ENCODE measurements around the gene MZF1.
"Not testable (repeated sequence)": the region's sequence is repeated elsewhere in the genome, so short reads cannot be mapped to it uniquely, and the experiment has no call there.

MZF1 gene

DNA sequence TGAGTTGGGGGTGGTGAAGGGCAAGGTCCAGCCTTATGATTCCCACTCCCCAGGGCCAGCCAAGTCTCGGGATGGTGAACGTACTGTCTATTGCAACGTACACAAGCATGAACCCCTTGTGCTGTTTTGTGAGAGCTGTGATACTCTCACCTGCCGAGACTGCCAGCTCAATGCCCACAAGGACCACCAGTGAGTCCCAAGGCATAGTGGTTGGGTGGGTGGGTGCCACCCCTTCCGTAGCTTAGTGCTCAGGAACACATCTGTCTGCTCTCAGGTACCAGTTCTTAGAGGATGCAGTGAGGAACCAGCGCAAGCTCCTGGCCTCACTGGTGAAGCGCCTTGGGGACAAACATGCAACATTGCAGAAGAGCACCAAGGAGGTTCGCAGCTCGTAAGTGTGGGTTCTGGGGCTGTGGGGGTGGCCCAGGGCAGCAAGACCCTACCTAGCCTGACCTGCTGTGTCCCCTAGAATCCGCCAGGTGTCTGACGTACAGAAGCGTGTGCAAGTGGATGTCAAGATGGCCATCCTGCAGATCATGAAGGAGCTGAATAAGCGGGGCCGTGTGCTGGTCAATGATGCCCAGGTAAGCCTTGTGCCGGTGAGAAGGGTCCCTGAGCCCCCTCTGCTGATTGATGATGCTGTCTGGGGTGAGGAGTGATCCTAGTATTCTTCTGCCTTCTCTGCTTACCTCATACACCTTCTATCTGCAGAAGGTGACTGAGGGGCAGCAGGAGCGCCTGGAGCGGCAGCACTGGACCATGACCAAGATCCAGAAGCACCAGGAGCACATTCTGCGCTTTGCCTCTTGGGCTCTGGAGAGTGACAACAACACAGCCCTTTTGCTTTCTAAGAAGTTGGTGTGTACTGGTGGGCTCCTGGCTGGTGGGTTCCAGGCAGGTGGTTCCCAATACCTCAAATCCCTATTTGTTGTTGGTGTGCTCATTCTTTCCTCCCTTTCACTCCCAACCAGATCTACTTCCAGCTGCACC is 25.5 kb downstream of the MZF1 start:
- Mint-ChIP-seq H3K36me3 (ENCODE audit: insufficient read depth) (peaks cover 60% of the 10 kb centered on the region), H3K9me3 (no peaks in the 10 kb centered on the region), H3K4me1 (peaks cover 35% of the 10 kb centered on the region), H3K4me3 (no peak overlapping the region), H3K27ac (ENCODE audit: low read depth) (peak overlapping the region; percentile 44), H3K27me3 (peaks cover 6% of the 10 kb centered on the region)
- ATAC-seq (replicated peaks; ENCODE audit: extremely low read depth, poor library complexity, severe bottlenecking) (no peak), DNase-seq (ENCODE audit: low spot score in 2 of 2) (no peak)

DNA sequence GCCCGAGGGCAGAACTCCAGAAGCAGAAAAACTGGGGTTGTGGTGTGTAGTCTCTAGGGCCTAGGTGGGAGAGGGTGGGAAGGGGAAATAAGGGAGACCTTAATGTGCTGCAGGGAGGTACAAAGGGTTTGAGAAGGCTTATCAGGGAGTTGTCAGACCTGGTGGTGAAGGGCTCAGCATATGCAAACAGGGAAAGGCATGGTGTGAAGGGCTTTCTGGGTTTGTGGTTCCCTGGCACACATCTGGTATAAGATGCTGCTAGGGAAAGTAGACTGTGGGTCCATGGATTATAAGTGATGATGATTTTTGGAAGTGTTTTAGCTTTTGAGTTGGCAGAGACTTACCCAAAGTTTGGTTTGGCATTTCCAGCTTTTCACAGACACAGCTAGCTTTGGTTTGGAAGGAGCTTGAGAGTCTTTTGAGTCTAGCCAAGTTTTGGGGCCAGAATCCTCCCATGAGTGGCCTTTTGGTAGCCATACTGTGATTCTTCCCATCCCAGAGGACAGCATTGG is 27.1 kb downstream of the MZF1 start:
- H3K36me3 Mint-ChIP-seq (ENCODE audit: insufficient read depth): peaks cover 50% of the 10 kb centered on the region
- DNase-seq (ENCODE audit: low spot score in 2 of 2) (no peak), ATAC-seq (replicated peaks; ENCODE audit: extremely low read depth, poor library complexity, severe bottlenecking) (no peak)
- peak overlapping the region; percentile 88 for H3K4me3 Mint-ChIP-seq
- peak overlapping the region; percentile 81 for H3K27ac Mint-ChIP-seq (ENCODE audit: low read depth)
- peaks cover 10% of the 10 kb centered on the region for H3K27me3 Mint-ChIP-seq
- H3K4me1 Mint-ChIP-seq: peaks cover 32% of the 10 kb centered on the region
- no peaks in the 10 kb centered on the region for H3K9me3 Mint-ChIP-seq

DNA sequence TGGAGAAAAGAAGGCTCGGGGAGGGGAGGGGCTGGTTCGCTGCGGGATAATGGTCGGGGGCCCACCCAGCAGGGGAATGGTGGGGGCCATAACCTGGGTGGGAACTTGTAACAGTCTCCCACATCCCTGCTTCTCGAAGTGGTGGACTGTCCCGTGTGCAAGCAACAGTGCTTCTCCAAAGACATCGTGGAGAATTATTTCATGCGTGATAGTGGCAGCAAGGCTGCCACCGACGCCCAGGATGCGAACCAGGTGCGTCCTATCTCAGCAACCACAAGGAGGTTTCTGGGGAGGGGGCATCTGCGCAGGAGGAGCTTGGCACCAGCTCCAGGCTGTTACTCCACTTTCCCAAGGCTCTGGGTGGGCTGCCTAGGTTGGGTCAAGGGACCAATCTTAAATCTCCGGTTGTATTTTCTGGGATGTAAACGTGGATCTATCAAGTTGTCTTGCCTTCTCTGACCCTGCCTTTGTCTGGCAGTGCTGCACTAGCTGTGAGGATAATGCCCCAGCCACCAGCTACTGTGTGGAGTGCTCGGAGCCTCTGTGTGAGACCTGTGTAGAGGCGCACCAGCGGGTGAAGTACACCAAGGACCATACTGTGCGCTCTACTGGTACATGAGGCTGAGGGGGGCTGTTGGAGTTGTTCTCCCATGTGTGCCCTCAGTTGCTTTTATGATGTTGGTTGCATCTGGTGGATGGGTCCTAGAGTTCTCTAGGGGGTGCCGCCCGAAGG is 27.7 kb downstream of the MZF1 start:
- H3K9me3 Mint-ChIP-seq: no peaks in the 10 kb centered on the region
- ATAC-seq (replicated peaks; ENCODE audit: extremely low read depth, poor library complexity, severe bottlenecking): no peak
- peaks cover 32% of the 10 kb centered on the region for H3K4me1 Mint-ChIP-seq
- H3K36me3 Mint-ChIP-seq (ENCODE audit: insufficient read depth): peaks cover 47% of the 10 kb centered on the region
- no peak for DNase-seq (ENCODE audit: low spot score in 2 of 2)
- H3K27ac Mint-ChIP-seq (ENCODE audit: low read depth): peak overlapping the region; percentile 81
- peak overlapping the region; percentile 88 for H3K4me3 Mint-ChIP-seq
- H3K27me3 Mint-ChIP-seq: peaks cover 10% of the 10 kb centered on the region

DNA sequence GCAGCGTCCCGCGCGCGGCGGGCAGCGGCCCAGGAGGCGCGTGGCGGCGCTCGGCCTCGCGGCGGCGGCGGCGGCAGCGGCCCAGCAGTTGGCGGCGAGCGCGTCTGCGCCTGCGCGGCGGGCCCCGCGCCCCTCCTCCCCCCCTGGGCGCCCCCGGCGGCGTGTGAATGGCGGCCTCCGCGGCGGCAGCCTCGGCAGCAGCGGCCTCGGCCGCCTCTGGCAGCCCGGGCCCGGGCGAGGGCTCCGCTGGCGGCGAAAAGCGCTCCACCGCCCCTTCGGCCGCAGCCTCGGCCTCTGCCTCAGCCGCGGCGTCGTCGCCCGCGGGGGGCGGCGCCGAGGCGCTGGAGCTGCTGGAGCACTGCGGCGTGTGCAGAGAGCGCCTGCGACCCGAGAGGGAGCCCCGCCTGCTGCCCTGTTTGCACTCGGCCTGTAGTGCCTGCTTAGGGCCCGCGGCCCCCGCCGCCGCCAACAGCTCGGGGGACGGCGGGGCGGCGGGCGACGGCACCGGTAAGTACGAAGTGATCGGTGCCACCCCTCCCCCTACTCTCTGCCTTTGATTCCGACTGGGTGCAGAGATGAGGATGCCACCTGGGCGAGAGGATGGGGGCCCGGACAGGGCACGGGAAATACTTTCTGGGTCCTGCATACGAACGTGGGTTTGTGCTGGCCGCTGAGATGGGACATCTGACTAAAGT is 28.4 kb downstream of the MZF1 start:
- ATAC-seq (replicated peaks; ENCODE audit: extremely low read depth, poor library complexity, severe bottlenecking): peak; percentile 38
- Mint-ChIP-seq H3K4me3 (peak overlapping the region; percentile 88), H3K36me3 (ENCODE audit: insufficient read depth) (peaks cover 41% of the 10 kb centered on the region), H3K9me3 (no peaks in the 10 kb centered on the region), H3K4me1 (peaks cover 32% of the 10 kb centered on the region), H3K27ac (ENCODE audit: low read depth) (peak overlapping the region; percentile 97), H3K27me3 (peaks cover 10% of the 10 kb centered on the region)
- peak in 1 of 2 donors; percentile 33 for DNase-seq (ENCODE audit: low spot score in 2 of 2)

DNA sequence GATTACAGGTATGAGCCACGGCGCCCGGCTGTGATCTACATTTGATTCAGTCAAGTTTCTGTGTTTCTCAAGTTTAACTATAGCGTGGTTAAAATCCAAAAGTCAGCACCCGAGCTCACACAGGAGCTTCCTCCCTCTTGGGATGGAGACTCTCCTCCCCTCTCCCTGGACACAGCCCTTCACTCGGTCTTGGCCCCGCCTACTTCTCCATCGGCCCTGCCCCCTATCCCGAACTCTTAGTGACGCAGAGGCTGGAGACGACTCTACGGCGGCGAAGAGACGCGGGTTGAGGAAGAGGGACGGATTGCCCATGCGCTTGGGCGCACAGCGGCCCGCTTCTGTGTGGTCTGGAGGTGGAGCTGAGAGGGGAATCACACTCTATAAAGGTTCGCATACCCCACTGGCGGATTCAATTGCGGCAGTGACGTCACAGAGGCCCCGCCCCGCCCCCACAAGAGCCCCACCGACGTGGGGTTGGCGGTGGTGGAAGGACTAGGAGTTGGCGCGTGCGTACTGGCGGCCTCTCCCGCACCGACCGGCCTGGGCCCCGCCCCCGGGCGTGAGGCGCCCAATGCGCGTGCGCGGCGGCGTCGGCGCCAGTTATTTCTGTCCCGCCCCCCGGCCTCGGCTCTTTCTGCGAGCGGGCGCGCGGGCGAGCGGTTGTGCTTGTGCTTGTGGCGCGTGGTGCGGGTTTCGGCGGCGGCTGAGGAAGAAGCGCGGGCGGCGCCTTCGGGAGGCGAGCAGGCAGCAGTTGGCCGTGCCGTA is 29.1 kb downstream of the MZF1 start, which contains the start of gene TRIM28:
Gene TRIM28 (plus strand): TSS at position 239 of the 765 bp plus-strand sequence. CDS start 694 bp downstream, outside the sequence.
- Mint-ChIP-seq H3K36me3 (ENCODE audit: insufficient read depth) (peaks cover 36% of the 10 kb centered on the region), H3K27ac (ENCODE audit: low read depth) (peak within 1 kb of the TSS; percentile 97), H3K4me3 (peak within 1 kb of the TSS; percentile 88), H3K4me1 (peaks cover 33% of the 10 kb centered on the region), H3K9me3 (no peaks in the 10 kb centered on the region), H3K27me3 (peaks cover 17% of the 10 kb centered on the region)
- DNase-seq (ENCODE audit: low spot score in 2 of 2) (peak; percentile 99 to 100), ATAC-seq (replicated peaks; ENCODE audit: extremely low read depth, poor library complexity, severe bottlenecking) (peak; percentile 94)

DNA sequence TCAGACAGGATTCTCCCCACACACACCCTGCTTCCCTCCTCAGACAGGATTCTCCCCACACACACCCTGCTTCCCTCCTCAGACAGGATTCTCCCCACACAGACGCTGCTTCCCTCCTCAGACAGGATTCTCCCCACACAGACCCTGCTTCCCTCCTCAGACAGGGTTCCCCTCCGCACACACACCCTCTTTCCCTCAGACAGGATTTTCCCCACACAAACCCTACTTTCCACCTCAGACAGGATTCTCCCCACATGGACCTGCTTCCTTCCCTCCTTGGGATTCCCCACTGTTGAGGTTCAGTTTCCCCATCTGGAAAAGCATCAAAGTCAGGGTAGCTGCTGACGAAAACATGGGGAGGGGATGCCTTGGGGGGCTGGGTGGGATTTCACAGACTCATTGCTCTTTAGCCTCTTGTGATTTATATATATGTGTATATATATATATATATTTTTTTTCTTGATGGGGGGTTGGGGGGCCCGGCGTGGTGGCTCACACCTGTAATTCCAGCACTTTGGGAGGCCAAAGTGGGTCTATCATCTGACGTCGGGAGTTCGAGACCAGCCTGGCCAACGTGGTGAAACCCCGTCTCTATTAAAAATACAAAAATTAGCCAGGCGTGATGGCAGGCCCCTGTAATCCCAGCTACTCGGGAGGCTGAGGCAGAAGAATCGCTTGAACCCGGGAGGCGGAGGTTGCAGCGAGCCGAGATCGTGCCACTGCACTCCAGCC is 30.3 kb downstream of the MZF1 start:
- ATAC-seq (replicated peaks; ENCODE audit: extremely low read depth, poor library complexity, severe bottlenecking); H3K9me3 Mint-ChIP-seq; H3K4me3 Mint-ChIP-seq; DNase-seq (ENCODE audit: low spot score in 2 of 2); H3K27ac Mint-ChIP-seq (ENCODE audit: low read depth): not testable (repeated sequence)
- Mint-ChIP-seq H3K36me3 (ENCODE audit: insufficient read depth) (peaks cover 29% of the 10 kb centered on the region), H3K4me1 (peaks cover 38% of the 10 kb centered on the region), H3K27me3 (peaks cover 27% of the 10 kb centered on the region)

DNA sequence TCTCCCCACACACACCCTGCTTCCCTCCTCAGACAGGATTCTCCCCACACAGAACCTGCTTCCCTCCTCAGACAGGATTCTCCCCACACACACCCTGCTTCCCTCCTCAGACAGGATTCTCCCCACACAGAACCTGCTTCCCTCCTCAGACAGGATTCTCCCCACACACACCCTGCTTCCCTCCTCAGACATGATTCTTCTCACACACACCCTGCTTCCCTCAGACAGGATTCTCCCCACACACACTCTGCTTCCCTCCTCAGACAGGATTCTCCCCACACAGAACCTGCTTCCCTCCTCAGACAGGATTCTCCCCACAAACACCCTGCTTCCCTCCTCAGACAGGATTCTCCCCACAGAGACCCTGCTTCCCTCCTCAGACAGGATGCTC is 34.0 kb downstream of the MZF1 start:
- not testable (repeated sequence) for H3K9me3 Mint-ChIP-seq; H3K36me3 Mint-ChIP-seq (ENCODE audit: insufficient read depth); ATAC-seq (replicated peaks; ENCODE audit: extremely low read depth, poor library complexity, severe bottlenecking); DNase-seq (ENCODE audit: low spot score in 2 of 2); H3K27ac Mint-ChIP-seq (ENCODE audit: low read depth)
- Mint-ChIP-seq H3K27me3 (peaks cover 52% of the 10 kb centered on the region), H3K4me3 (peak overlapping the region; percentile 65), H3K4me1 (peaks cover 13% of the 10 kb centered on the region)

DNA sequence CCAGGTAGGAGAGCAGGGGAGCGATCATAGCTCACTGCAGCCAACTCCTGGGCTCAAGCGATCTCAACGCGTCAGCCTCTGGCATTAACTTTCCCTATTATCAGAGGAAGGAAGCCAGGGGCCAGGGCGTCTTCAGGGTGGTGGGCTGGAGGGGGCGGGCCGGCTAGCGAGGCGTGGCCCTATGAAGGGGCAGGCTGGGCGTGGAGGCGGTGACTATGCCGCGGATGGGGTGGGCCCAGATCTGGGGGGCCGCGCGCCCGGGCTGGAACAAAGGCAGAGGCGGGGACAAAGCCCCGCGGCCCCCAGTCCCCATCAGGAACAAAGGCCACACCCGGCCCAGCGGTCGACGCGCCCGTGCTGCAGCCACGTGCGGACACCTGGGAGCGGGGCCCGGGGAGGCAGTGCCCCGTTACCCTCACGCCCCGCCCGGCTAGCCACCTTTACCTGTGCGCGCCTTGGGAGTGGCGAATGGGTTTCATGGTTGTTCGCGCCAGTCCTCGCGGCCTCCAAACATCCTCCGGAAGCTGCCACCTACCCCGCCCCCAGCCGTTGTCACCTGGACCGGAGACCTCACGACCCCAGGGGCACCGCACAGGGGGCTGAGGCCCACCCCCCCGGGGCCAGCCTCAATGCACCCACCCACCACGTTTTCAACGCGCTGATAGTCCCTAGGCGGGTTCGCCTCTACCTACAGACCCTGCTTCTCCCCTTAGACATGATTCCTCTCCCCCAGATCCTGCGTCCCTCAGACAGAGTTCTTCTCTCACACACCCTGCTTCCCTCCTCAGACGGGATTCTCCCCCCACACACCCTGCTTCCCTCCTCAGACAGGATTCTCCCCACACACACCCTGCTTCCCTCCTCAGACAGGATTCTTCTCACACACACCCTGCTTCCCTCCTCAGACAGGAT is 34.6 kb downstream of the MZF1 start:
- peaks cover 2% of the 10 kb centered on the region for H3K36me3 Mint-ChIP-seq (ENCODE audit: insufficient read depth)
- H3K9me3 Mint-ChIP-seq: no peaks in the 10 kb centered on the region
- no peak overlapping the region for H3K27ac Mint-ChIP-seq (ENCODE audit: low read depth)
- H3K27me3 Mint-ChIP-seq: peaks cover 52% of the 10 kb centered on the region
- DNase-seq (ENCODE audit: low spot score in 2 of 2) (no peak), ATAC-seq (replicated peaks; ENCODE audit: extremely low read depth, poor library complexity, severe bottlenecking) (peak; percentile 49)
- peak overlapping the region; percentile 65 for H3K4me3 Mint-ChIP-seq
- peaks cover 7% of the 10 kb centered on the region for H3K4me1 Mint-ChIP-seq

DNA sequence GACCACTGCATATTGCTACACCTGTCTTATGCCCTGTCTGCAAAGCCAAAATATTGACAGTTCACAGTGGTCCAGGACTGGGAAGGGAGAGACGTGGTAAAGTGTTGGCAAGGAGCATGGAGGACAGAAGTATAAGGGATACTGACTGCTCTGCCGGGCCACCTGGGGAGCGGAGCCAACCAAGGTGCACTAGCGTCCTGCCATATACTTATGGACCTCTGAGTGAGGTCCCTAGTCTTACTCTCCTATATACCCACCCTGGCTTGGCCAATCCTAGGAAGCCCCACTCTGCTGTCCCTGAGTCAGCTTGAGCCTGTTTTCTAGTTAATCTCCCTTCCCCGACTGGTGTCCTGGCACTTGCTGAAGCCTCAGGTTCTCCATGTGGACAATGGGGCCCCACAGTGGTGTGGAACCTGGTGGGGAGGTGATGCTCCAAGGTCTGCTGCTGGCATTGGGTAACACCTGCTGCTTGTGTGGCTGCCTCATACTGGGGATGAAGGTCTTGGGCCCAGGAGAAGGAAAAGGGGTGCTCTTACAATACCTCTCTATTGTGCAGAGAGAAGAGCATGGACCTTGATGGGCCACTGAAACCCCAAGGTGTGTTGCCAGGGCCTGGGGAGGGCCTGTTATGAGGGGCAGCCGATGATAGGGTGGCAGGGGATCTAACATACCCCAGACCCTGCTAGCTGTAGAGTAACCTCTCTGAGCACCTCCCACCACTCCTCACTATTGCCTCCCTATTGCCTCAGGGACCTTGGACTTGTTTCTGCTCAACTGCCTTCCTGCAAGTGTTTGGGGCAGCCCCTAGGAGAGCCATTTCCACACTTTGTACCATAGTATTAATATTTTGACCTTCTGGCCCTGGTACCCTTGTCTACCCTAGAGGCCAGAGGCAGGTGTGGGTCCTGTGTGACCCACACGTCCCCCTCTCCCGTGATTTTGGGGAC is 36.0 kb downstream of the MZF1 start:
- H3K27me3 Mint-ChIP-seq: peaks cover 46% of the 10 kb centered on the region
- ATAC-seq (replicated peaks; ENCODE audit: extremely low read depth, poor library complexity, severe bottlenecking): no peak

DNA sequence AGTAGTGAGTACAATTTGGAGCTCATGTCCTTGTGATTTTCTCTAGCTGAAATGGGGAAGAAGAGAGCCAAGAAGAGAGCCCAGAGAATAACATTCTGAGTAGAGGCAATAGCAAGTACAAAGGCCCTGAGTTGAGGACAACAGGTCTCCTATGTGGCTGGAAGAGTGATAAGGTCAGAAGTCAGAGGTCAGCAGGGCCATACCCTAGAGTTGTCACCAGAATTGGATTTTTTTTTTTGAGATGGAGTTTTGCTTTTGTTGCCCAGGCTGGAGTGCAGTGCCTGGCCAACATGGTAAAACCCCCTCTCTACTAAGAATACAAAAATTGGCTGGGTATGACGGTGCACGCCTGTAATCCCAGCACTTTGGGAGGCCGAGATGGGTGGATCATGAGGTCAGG is 37.3 kb downstream of the MZF1 start:
- Mint-ChIP-seq H3K4me3 (no peak overlapping the region), H3K27ac (ENCODE audit: low read depth) (no peak overlapping the region), H3K9me3 (no peaks in the 10 kb centered on the region), H3K4me1 (peaks cover 5% of the 10 kb centered on the region), H3K27me3 (peaks cover 59% of the 10 kb centered on the region), H3K36me3 (ENCODE audit: insufficient read depth) (peaks cover 2% of the 10 kb centered on the region)
- no peak for ATAC-seq (replicated peaks; ENCODE audit: extremely low read depth, poor library complexity, severe bottlenecking)
- DNase-seq (ENCODE audit: low spot score in 2 of 2): no peak

More for the DNA sequence above, 36.0 kb downstream of the MZF1 start:
- no peak for DNase-seq (ENCODE audit: low spot score in 2 of 2)
- Mint-ChIP-seq H3K36me3 (ENCODE audit: insufficient read depth) (peaks cover 2% of the 10 kb centered on the region), H3K4me3 (no peak overlapping the region), H3K27ac (ENCODE audit: low read depth) (no peak overlapping the region), H3K4me1 (peaks cover 5% of the 10 kb centered on the region), H3K9me3 (no peaks in the 10 kb centered on the region)
